Endothelial cell of umbilical vein (primary cell): ENCODE results near the gene TWF2. TPM values are rescaled to one million over a fixed set of nuclear protein-coding genes. Genes with fewer than 3 reads are reported as not detected.

Experiments used
- BruUV-seq: library from RNA; stranded (reverse); fragments of 400-500 nt; replicated peaks from 2 replicates; lab custom pipeline; 2021; lab: Mats Ljungman, UMichigan
- CTCF ChIA-PET: fragments of 300-600, 350-600 bp; sonication (Branson Sonifier 250); formaldehyde crosslinking; loops from one replicate; lab custom pipeline; 2021; ENCODE audit warnings: antibody characterized with exemption, inconsistent platforms; lab: Charles Lee
- POLR2A ChIA-PET: fragments of 300-600, 350-600 bp; sonication (Branson Sonifier 250); formaldehyde crosslinking; loops from one replicate; lab custom pipeline; 2021; ENCODE audit warnings: antibody characterized with exemption, inconsistent platforms; lab: Charles Lee
- DNase-seq: peaks from one replicate; pipeline ENCODE4 v3.0.0-alpha.2; 2011; ENCODE audit warnings: low read depth, low spot score
- FAIRE-seq: peaks from 2 replicates; lab custom pipeline; 2011; peaks lifted over from hg19 to GRCh38; lab: Jason Lieb, UNC
- H2AFZ ChIP-seq: 2 replicates; pipeline ENCODE4 v1.6.0; 2012; ENCODE audit warnings: low read depth, low read length, control low read depth, inconsistent platforms
- H3K27ac ChIP-seq: 2 replicates; pipeline ENCODE4 v1.5.1; 2011; ENCODE audit warnings: low read depth, mild to moderate bottlenecking, control low read depth, low read length, moderate library complexity; ENCODE audit not compliant: insufficient read depth
- H3K27me3 ChIP-seq, 2 experiments: 2 replicates each; pipeline versions ENCODE4 v1.6.0 to v1.6.1; 2011; ENCODE audit warnings: low read length in 2 of 2, mixed read lengths in 1 of 2; ENCODE audit not compliant: control insufficient read depth in 2 of 2, insufficient read depth in 2 of 2
- H3K36me3 ChIP-seq, 2 experiments: 2 replicates in 1 of 2; 3 replicates in 1 of 2; pipeline ENCODE4 v1.5.1; 2011; ENCODE audit warnings: low read length in 2 of 2, mild to moderate bottlenecking in 1 of 2, moderate library complexity in 1 of 2; ENCODE audit not compliant: control insufficient read depth in 2 of 2, insufficient read depth in 2 of 2; ENCODE audit errors: extremely low read depth in 1 of 2
- H3K4me1 ChIP-seq: 3 replicates; pipeline ENCODE4 v1.5.1; 2011; ENCODE audit warnings: mild to moderate bottlenecking, low read length; ENCODE audit not compliant: control insufficient read depth, insufficient read depth; ENCODE audit errors: extremely low read depth
- H3K4me2 ChIP-seq: 2 replicates; pipeline ENCODE4 v1.6.1; 2011; ENCODE audit warnings: low read length, control low read depth, mixed read lengths; ENCODE audit not compliant: insufficient read depth
- H3K4me3 ChIP-seq, 3 experiments: fragments of 200-600 bp in 1 of 3; sonication (generic), shearing (Covaris generic) in 1 of 3; replicated peaks in 1 of 3; 2 replicates each; pipeline ENCODE4 v1.5.1; 2011 to 2016; ENCODE audit warnings: control low read depth in 3 of 3, low read length in 3 of 3, mild to moderate bottlenecking in 2 of 3, inconsistent platforms in 1 of 3, low read depth in 1 of 3, moderate library complexity in 1 of 3; ENCODE audit not compliant: insufficient read depth in 1 of 3
- H3K79me2 ChIP-seq: 2 replicates; pipeline ENCODE4 v1.6.0; 2012; ENCODE audit warnings: low read length, inconsistent platforms; ENCODE audit not compliant: control insufficient read depth, insufficient read depth
- H3K9ac ChIP-seq: replicated peaks from 2 replicates; pipeline ENCODE3; 2011; ENCODE audit warnings: low read length, control low read depth; ENCODE audit not compliant: insufficient read depth; ENCODE audit errors: extremely low read depth
- H3K9me1 ChIP-seq: replicated peaks from 3 replicates; pipeline ENCODE4 v1.6.0; 2011; ENCODE audit warnings: mild to moderate bottlenecking, low read length; ENCODE audit not compliant: control insufficient read depth, insufficient read depth; ENCODE audit errors: extremely low read depth
- H3K9me3 ChIP-seq: replicated peaks from 2 replicates; pipeline ENCODE4 v1.5.1; 2012; ENCODE audit warnings: low read length, inconsistent platforms; ENCODE audit not compliant: control insufficient read depth, insufficient read depth
- H4K20me1 ChIP-seq: replicated peaks from 2 replicates; pipeline ENCODE3; 2011; ENCODE audit warnings: mild to moderate bottlenecking, low read length; ENCODE audit not compliant: control insufficient read depth, insufficient read depth; ENCODE audit errors: extremely low read depth
- EZH2 ChIP-seq: IDR thresholded peaks from 2 replicates; pipeline ENCODE4 v1.6.1; 2012; ENCODE audit warnings: borderline replicate concordance, low read depth, mild to moderate bottlenecking, moderate library complexity, low read length, inconsistent platforms; ENCODE audit not compliant: severe bottlenecking
- FOS ChIP-seq: IDR thresholded peaks from 2 replicates; pipeline ENCODE4 v1.6.1; 2011; ENCODE audit warnings: mild to moderate bottlenecking, low read length, moderate library complexity, borderline replicate concordance; ENCODE audit not compliant: insufficient read depth
- MYC ChIP-seq: IDR thresholded peaks from one replicate; pipeline ENCODE4 v1.6.1; 2011; ENCODE audit warnings: mild to moderate bottlenecking, low read depth, low read length
- POLR2AphosphoS5 ChIP-seq: IDR thresholded peaks from 2 replicates; pipeline ENCODE4 v1.6.1; 2012; ENCODE audit warnings: low read depth, mild to moderate bottlenecking, control low read depth, low read length, moderate library complexity; ENCODE audit not compliant: insufficient read depth
- dilution Hi-C: fragments of 300-500 bp; cut with MboI; formaldehyde crosslinking; loops from one replicate; pipeline ENCODE4 v1.15.0; 2019; ENCODE audit warnings: low sequenced_read_pairs; ENCODE audit not compliant: extremely low pct_ligation_motif_present
- intact Hi-C: fragments of 100-400 bp; cut with micrococcal nuclease; formaldehyde crosslinking; loops from one replicate; pipeline ENCODE4 v1.10.0; 2022
- polyA plus RNA-seq, 4 experiments: library from polyadenylated mRNA; depleted of rRNA in 3 of 4; stranded (reverse) in 3 of 4; unstranded in 1 of 4; fragments of >200 nt; gene quantifications; 2 replicates each; pipeline versions ENCODE4 v1.2.1 to v1.2.3, GENCODE V29; 2011 to 2012; ENCODE audit warnings: missing spikeins in 1 of 4
- total RNA-seq: library from RNA; stranded (reverse); gene quantifications from 2 replicates; pipeline ENCODE4 v1.2.3, GENCODE V29; 2021
- TF ChIP-seq, protein P1 (sequence below), 2 donors: IDR thresholded peaks; 1 replicate in 1 of 2; 2 replicates in 1 of 2; pipeline ENCODE4 v1.5.1; 2011; ENCODE audit warnings: low read length in 2 of 2, mild to moderate bottlenecking in 2 of 2, moderate library complexity in 2 of 2, control low read depth in 1 of 2, inconsistent platforms in 1 of 2, low read depth in 1 of 2; ENCODE audit not compliant: insufficient read depth in 1 of 2; ENCODE audit errors: extremely low read depth in 1 of 2

Gene TWF2
- total and polyA plus RNA-seq, 2 donors (not counting 3 experiments of a cell fraction or from before 2014, with no cell fraction given), result 82.9 to 134 TPM

DNA sequence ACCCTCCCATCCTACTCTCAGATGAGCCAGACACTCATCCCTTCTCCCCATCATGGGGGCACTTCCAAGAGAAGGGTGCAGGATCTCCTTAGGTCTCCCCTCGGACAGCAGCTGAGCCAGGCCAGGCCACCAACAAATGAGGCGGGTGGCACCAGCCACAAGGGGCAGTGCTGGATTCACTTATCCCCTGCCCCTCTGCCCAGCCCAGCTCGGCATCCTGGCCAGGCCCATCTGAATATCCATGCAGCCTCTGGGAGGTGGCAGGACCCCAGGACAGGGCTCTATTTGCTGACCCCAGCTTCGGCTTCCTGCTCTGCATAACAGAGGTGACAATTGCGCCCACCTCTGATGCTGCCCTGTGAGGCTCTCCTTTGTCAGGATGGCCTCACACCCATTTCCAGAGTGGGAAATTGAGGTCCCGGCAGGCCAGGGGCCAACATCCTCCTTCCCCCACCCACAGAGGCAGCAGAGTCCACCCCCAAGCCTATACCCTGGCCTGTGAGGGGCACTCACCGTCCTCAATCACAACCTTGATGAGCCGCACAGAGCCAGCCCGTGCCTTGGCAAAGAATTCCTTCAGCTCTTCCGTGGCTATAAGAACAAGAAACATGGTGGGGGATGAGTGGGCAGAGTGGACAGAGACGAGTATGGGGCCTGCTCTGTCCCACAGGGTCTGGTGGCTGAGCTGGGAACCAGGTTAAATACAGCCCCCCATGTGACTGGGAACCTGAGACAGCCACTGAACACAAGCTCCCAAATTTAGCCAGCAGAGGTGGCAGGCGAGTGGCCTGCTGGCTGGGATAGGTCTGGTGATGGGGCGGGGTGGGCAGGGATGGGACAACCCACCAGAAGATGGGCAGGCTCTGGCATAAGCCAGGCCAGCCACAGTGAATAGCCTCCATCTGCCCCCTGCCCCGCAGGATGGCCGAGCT, 4.2 kb downstream of the TWF2 start:
- no peaks in the 10 kb centered on the region for H4K20me1 ChIP-seq
- no peak overlapping the region for H3K27ac ChIP-seq
- FAIRE-seq, result no peak
- DNase-seq, result no peak
- peaks cover 9 to 17% of the 10 kb centered on the region in 2 experiments for H3K36me3 ChIP-seq
- no peak for TF ChIP-seq FOS
- TF ChIP-seq, protein P1, sequence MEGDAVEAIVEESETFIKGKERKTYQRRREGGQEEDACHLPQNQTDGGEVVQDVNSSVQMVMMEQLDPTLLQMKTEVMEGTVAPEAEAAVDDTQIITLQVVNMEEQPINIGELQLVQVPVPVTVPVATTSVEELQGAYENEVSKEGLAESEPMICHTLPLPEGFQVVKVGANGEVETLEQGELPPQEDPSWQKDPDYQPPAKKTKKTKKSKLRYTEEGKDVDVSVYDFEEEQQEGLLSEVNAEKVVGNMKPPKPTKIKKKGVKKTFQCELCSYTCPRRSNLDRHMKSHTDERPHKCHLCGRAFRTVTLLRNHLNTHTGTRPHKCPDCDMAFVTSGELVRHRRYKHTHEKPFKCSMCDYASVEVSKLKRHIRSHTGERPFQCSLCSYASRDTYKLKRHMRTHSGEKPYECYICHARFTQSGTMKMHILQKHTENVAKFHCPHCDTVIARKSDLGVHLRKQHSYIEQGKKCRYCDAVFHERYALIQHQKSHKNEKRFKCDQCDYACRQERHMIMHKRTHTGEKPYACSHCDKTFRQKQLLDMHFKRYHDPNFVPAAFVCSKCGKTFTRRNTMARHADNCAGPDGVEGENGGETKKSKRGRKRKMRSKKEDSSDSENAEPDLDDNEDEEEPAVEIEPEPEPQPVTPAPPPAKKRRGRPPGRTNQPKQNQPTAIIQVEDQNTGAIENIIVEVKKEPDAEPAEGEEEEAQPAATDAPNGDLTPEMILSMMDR (IDR thresholded peaks at IDR 0.05; ENCODE audit: extremely low read depth in 1 of 2, insufficient read depth in 1 of 2, low read depth in 1 of 2, low read length in 2 of 2), result peak in 1 of 2 donors; percentile 12
- ChIA-PET CTCF (interaction anchor here (0.8 to 7.3 kb wide), 4 partner anchors 13 to 105 kb away, joined by 3 to 104 read pairs (median 48); partner anchors contain the start of genes GLYCTK, TLR9 and WDR82), POLR2A (no interaction called here)
- no peak overlapping the region for H3K4me2 ChIP-seq
- intact Hi-C loops, result loop anchor here (5.0 kb wide), 1 partner anchor 213 kb away; the partner anchor contains the start of gene SEMA3G
- H3K4me1 ChIP-seq, result peaks cover 14% of the 10 kb centered on the region
- H3K9me3 ChIP-seq, result no peaks in the 10 kb centered on the region
- H2AFZ ChIP-seq, result no peak overlapping the region
- no peaks in the 10 kb centered on the region for H3K27me3 ChIP-seq
- H3K4me3 ChIP-seq, result no peak overlapping the region
- no peaks in the 10 kb centered on the region for H3K9me1 ChIP-seq
- dilution Hi-C loops, result no loop called here
- no peak overlapping the region for H3K9ac ChIP-seq
- no TSS peak for BruUV-seq
- H3K79me2 ChIP-seq, result peaks cover 38% of the 10 kb centered on the region

DNA sequence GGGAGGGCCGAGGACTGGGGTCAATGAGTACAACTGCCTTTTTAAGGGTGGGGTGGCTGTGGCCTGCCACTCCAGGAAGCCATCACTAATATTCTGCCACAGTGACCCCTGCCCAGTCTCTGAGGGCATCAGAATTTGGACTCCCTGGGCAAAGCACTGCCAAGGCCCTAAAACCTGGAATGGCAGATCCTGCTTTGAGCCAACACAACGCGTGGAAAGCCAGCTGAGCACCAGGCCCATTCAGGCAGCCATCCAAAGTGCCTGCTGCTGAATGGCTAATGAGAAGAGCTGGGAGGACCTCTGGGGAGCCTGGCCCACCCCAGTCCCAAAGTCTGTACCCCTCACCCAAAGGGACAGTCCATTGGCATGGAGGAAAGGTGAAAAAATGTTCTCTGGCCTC, 5.0 kb downstream of the TWF2 start:
- BruUV-seq, result no TSS peak
- H3K4me1 ChIP-seq, result peaks cover 13% of the 10 kb centered on the region
- H4K20me1 ChIP-seq, result no peaks in the 10 kb centered on the region
- peaks cover 34% of the 10 kb centered on the region for H3K79me2 ChIP-seq
- POLR2A ChIA-PET, result no interaction called here
- TF ChIP-seq POLR2AphosphoS5 (no peak), EZH2 (no peak), MYC (no peak)
- no peak overlapping the region for H3K4me3 ChIP-seq
- no peaks in the 10 kb centered on the region for H3K27me3 ChIP-seq
- dilution Hi-C loops (no loop called here), intact Hi-C loops (no loop called here)
- CTCF ChIA-PET, result interaction anchor here (4.5 to 7.3 kb wide), 3 partner anchors 12 to 105 kb away, joined by 46 to 104 read pairs (median 49); partner anchors contain the start of genes TLR9 and WDR82
- peaks cover 14 to 25% of the 10 kb centered on the region in 2 experiments for H3K36me3 ChIP-seq
- no peak for FAIRE-seq
- no peak overlapping the region for H3K27ac ChIP-seq
- H3K9me3 ChIP-seq, result no peaks in the 10 kb centered on the region
- no peak overlapping the region for H3K9ac ChIP-seq
- DNase-seq, result no peak
- H2AFZ ChIP-seq, result no peak overlapping the region
- no peak overlapping the region for H3K4me2 ChIP-seq
- no peaks in the 10 kb centered on the region for H3K9me1 ChIP-seq
